IPS DF 6.9 (cell line): ENCODE measurements around the gene ERN2.

Experiments
- DNase-seq: peaks from one replicate; pipeline ENCODE4 v3.0.0-alpha.2; 2013; ENCODE audit warnings: low read depth, low spot score
- H3K27ac ChIP-seq: one replicate; pipeline ENCODE4 v1.5.1; 2013; ENCODE audit warnings: low read length, control low read depth
- H3K27me3 ChIP-seq: 2 replicates; pipeline ENCODE4 v1.6.1; 2013; ENCODE audit warnings: mild to moderate bottlenecking, low read length; ENCODE audit not compliant: control insufficient read depth, insufficient read depth
- H3K36me3 ChIP-seq: 2 replicates; pipeline ENCODE4 v1.6.1; 2013; ENCODE audit warnings: low read length; ENCODE audit not compliant: control insufficient read depth, insufficient read depth
- H3K4me1 ChIP-seq: 2 replicates; pipeline ENCODE4 v1.6.1; 2013; ENCODE audit warnings: low read length; ENCODE audit not compliant: control insufficient read depth, insufficient read depth
- H3K4me3 ChIP-seq: 2 replicates; pipeline ENCODE4 v1.5.1; 2013; ENCODE audit warnings: mild to moderate bottlenecking, low read length
- H3K9me3 ChIP-seq: 2 replicates; pipeline ENCODE4 v1.6.1; 2013; ENCODE audit warnings: low read length, inconsistent platforms; ENCODE audit not compliant: control insufficient read depth, insufficient read depth
- WGBS: extraction: QIAGEN DNeasy Blood & Tissue Kit; methylation state at CpG from one replicate; pipeline ENCODE4 v1.1.7; 2013; ENCODE audit warnings: mixed read lengths, missing lambda C conversion rate; ENCODE audit not compliant: insufficient read length, insufficient coverage; 5-methylcytosine and 5-hydroxymethylcytosine counted together

Gene ERN2

GRCh38 chr16:23640931-23641765, 71.9 kb downstream of the ERN2 start, which contains the start of the genes DCTN5 and PALB2:
Gene DCTN5 (plus strand): TSS chr16:23641466. CDS start chr16:23641543, 77 bp downstream.
Gene PALB2 (minus strand): TSS chr16:23641310. CDS start chr16:23641157, 153 bp downstream.
- peaks cover 3% of the 10 kb centered on the region; the same call in 1 of the 2 replicates for H3K36me3 ChIP-seq
- peak; percentile 89 for DNase-seq
- no CpG with 5 or more reads among the region's 64 CpGs for WGBS
- no peaks in the 10 kb centered on the region for H3K27me3 ChIP-seq
- no peak within 1 kb of the TSS for H3K27ac ChIP-seq
- H3K9me3 ChIP-seq: no peaks in the 10 kb centered on the region
- 0 out of 2 replicates have a peak, but pooled peaks cover 2% of the 10 kb centered on the region for H3K4me1 ChIP-seq
- peak within 1 kb of the TSS; percentile 86 for H3K4me3 ChIP-seq

- Histone ChIP-seq H3K27me3 (no peaks in the 10 kb centered on the region), H3K9me3 (no peaks in the 10 kb centered on the region), H3K4me1 (0 out of 2 replicates have a peak, but pooled peaks cover 2% of the 10 kb centered on the region), H3K27ac (no peak overlapping the region), H3K36me3 (peaks cover 2% of the 10 kb centered on the region; the same call in 1 of the 2 replicates), H3K4me3 (peak overlapping the region; percentile 86)
- DNase-seq: peak; percentile 4
- WGBS: no CpG with 5 or more reads among the region's 8 CpGs
Measured at GRCh38 chr16:23640615-23640930, 72.4 kb downstream of the ERN2 start.
